Measurements from ENCODE around the gene SLC25A38.

Gene SLC25A38

DNA sequence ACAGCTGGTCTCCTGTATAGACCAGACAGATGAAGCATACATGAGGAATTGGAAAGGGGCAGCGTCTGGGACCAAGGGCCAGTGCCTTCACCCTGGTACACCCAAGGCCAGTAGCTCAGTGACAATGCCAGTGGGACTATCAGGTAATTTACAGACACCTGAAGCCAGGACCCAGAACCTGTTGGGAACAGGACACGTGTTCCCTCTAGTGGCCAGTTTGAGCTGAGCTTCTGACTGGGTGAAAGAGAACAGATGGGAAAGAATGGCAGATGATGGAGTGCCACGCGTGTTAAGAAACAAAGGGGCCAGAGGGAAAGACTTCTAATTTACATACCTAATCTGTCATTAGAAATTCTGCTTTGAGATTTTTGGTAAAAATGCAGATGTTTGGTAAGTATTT, 5.1 kb upstream of the SLC25A38 start:
- no peak for DNase-seq

DNA sequence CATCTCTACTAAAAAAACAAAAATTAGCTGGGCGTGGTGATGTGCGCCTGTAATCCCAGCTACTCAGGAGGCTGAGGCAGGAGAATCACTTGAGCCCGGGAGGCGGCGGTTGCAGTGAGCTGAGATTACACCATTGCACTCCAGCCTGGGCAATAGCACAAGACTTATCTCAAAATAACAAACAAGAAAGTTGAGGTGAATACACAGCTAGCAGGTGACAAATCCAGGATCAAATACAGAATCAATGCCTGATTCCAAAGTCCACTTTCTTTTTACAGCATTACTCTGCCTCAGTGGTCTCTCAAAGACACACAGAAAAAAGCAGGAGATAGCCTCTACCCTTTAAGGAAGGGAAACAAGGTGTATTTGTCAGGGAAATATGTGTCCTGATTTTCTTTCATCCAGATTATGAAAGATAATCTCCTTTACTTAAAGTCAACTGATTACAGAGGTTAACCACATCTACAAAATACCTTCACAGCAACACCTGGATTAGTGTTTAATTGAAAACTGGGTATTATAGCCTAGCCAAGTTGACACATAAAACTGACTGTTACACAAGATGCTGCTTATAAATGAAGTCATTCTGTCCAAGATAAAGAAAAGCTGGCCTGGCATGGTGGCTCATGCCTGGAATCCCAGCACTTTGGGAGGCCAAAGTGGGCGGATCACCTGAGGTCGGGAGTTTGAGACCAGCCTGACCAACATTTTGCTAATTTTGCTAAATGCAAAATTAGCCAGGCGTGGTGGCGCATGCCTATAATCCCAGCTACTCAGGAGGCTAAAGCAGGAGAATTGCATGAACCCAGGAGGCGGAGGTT, 4.0 kb upstream of the SLC25A38 start:
- DNase-seq: no peak

DNA sequence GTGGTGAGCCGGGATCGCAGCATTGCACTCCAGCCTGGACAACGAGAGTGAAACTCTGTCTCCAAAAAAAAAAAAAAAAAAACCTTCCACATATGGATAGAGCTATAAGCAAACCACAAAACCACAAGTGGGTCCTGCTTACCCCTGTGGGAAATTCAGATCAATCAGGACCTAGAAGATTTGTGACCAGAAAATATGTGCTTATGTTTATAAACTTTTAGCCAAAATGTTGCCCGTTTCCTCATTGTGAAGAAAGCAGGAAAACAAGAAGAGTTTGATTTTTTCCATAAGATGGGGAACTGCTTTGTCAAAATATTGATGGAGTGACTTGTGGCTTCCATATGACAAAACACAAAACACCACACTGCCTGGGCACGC, 3.4 kb upstream of the SLC25A38 start:
- no peak for DNase-seq

DNA sequence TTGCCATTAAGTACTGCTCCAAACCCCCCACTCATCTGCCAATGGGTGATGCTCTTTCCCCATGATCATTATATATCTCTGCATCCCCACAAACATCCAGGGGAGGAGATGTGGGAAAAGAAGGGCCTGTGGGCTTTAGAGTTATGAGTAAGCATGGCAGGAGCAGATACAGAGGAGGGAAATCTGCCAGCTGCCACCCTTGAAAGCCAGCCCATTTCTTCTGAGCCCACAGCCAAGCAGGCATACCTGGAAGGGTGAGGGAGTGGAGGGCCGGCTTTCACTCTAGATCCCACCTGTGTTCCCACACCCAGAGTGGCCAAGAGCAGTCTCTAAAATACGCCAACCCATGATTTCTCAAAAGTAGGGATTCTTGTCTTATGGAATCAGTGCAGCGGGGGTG, 1.7 kb upstream of the SLC25A38 start:
- DNase-seq: no peak

DNA sequence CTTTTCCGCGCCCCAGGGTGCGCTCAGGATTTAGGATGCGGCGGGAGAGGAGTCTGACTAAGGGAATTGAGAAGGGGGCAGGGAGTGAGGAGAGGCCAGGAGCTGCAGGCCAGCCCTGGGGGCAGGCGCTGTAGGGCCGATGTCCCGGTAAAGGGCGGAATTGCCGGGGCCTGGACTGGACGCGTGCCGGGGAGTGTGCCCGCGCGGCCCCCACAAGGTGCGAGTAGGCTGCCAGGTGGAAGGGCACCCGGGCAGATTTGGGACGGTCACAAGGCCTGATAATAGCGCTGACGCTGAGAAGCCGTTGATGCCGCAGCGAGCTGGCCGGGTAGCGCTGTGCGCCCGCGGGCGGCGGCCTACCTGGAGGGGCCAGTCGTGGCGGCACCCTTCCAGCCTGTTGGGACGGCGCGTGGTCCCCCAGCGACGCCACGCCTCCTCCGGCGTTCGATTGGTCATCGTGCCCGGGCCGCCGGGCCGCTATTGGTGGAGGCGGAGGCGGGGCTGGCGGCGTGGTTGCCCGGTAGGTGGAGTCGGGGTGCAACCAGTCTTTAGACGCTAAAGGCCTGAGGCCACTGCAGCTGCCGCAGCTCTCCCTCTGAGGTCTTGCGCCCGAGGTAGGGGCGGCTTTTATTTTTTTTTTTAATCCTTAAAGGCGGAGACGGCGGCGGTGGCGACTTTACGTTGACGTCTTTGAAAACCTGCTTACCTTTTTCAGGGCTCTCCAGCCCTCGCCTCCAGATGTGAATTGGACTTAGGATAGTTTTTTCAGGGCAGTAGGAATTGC, 903 bp downstream of the SLC25A38 start:
- no peak for DNase-seq

DNA sequence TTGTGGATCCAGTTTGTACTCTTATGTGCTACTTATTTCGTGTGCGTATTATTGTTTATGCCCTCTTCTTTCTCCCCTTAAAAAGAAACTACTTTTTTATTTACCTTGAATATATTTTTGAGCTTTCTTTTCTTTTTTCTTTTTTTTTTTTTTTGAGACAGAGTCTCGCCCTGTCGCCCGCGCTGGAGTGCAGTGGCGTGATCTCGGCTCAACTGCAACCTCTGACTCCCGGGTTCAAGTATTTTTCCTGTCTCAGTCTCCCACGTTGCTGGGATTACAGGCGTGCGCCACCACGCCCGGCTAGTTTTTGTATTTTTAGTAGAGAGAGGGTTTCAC, 1.5 kb downstream of the SLC25A38 start:
- no peak for DNase-seq

DNA sequence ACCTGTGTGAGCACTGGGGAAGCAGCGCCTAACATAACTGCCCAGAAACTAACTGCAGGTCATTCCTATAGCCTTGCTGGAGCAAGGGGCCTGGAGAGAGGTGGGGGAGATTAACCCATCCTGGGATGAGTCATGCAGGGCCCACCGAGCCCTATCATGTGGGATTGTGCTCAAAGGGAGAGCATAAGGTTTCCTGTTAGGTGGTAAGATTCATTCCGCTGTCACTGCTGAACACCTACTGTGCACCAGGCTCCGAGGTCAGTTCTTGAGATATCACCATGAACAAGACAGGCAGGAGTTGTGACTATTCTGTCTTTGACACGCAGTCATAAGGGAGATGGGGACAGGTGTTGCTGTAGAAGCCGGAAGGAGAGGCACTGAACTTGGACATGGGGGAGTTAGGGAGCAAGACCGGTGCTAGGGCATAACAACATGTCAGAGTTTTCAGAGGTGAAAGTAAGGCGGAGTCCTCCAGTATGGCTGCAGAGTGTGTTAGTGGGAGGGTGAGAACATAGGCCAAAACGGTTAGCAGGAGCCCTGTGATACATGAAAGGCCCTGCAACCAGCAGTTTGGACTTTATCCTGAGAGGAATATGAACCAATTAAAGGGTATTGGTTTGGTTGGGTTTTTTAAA, 2.4 kb downstream of the SLC25A38 start:
- no peak for DNase-seq

DNA sequence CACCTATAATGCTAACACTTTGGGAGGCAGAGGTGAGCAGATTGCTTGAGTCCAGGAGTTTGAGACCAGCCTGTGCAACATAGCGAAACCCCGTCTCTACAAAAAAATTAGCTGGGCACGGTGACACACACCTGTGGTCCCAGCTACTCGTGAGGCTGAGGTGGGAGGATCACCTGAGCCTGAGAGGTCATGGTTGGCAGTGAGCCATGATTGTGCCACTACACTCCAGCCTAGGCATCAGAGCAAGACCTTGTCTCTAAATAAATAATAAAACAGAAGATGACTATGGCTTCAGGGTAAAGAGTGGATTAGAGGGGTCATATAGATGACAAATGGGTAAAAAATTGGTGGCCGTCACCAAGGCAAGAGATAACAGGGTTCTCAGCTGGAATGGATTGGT, 3.1 kb downstream of the SLC25A38 start:
- no peak for DNase-seq

DNA sequence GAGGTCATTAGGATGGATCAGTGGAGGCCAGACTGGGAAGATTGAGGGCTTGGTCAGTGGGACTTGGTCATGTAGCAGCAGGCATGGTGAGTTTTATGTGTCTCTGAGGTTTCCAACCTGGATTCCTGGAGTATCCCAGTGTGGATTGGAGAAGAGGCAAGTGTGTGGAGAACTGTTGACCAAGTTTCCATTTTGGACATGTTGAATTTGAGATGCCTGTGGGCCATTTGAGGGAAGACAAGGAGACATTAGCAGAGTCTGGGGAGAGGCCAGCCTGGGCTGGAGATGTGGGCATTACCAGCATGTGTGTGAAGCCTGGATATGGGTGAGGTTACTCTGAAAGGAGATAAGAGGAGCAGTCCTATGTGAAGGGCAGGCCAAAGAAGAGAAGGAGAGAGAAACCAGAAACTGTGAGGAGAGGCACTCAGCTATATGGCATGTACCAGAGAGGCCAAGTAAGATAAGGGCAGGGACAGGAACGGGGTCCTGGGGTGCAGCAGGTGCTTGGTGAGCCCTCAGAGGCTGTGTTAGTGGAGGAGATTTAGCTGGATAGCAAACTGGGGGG, 4.3 kb downstream of the SLC25A38 start:
- no peak for DNase-seq

DNA sequence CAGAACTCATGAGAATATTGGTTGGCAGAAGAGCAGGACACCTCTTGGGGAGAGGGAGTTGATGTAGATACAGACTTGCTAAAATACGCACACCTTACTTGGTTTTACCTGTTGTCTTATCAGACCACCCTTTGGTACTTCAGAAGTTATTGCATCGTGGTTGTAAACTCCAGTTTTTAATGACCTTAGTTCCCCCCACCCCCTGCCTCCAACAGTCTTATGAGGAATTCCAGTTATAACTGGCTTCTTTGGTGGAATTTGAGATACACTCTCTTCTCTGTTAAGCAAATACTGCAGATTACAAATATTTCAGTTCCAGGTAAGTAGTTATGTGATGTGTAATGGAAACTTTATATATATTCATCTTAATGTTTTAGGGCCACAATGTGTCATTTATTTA, 5.0 kb downstream of the SLC25A38 start:
- no peak for DNase-seq

DNA sequence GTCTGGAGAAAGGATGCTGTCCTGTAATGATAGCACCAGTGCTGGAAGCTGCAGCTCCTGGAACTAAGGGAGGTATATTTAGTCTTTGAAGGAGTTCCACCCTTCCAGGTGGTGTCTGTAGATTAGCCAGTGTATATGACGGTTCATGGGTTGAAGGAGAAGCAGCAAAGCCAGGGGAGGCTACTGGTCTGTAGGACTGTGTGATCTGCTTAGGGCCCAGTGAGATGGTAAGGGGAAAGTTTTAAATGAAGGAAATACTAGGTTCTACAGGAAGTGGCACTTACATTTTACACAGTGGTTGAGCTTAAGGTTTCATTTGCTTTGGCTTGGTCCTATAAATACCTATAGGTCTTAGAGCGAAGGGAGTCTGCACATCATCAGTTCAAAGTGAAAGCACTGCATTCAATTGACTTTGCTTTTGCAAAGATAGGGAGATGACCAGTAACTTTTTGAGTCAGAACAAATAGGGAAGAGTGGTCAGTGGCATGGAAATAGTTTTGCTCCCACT, 5.6 kb downstream of the SLC25A38 start:
- no peak for DNase-seq

DNA sequence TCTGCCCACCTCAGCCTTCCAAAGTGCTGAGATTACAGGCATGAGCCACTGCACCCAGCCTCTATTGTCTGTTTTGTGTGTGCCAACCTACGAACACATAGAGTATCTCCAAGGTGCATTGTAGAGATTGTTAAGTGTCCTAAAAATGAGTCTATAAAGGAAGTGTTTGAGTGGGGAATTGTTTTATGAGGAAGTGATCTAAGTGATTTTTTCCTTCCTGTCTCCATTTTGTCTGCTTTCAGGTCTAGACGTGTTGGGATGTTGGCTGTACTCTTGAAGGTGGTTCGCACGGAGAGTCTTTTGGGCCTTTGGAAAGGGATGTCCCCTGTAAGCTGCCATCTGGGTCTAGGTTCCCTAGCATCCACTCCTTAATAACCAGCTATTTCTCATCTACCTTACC, 7.0 kb downstream of the SLC25A38 start:
- no peak for DNase-seq

DNA sequence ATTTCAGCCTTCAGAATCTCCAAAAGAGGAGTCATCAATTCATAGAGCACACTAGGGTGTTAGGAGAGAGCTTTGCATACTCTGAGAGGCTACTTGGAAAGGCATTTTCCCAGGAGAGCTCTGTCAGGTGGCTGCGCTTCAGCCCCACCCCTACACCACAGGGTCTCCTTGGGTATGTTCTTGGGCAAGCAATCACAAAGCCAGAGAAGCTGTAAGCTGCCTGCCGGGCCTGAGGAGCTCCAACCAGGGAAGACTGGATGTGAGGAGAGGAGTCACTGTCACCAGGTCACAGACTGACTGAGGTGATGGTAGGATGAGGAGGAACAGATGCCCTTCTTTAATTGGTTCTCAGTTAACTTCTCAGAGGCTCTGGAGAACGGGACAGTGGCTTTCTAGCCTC, 13.5 kb downstream of the SLC25A38 start:
- no peak for DNase-seq

DNA sequence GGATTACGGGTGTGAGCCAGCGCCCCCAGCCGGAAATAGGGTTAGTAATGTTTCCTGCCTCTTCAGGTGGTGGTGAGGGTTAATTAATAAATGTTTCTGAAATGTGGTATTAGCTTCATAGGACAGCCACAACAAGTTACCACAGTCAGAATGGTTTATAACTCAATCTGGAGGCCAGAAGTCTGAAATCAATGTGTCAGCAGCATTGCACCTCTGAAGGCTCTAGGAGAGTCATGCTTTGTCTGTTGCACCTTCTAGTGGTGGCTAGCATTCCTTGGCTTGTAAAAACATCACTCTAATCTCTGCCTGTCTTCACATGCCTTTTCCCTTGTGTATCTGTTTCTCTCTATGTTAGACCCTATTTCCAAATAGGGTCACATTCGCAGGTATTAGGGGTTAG, 15.5 kb downstream of the SLC25A38 start:
- no peak for DNase-seq

DNA sequence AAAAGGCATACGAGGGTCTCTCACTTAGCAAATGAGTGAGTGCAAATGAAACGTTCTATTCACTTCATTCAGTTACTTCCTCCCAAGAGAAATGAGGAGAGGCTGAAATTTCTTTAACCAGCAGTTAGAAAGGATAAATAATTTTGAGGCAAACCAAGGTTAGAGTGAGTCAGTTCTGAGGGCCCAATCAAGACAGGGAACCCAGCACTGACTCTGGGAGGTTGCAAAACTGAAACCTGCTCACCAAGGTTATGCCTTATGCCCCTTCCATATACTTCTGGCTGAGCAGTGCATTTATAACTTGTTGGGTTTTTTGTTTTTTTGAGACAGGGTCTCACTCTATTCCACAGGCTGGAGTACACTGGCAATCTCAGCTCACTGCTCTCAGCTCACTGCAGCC, 18.8 kb downstream of the SLC25A38 start:
- DNase-seq: no peak

DNA sequence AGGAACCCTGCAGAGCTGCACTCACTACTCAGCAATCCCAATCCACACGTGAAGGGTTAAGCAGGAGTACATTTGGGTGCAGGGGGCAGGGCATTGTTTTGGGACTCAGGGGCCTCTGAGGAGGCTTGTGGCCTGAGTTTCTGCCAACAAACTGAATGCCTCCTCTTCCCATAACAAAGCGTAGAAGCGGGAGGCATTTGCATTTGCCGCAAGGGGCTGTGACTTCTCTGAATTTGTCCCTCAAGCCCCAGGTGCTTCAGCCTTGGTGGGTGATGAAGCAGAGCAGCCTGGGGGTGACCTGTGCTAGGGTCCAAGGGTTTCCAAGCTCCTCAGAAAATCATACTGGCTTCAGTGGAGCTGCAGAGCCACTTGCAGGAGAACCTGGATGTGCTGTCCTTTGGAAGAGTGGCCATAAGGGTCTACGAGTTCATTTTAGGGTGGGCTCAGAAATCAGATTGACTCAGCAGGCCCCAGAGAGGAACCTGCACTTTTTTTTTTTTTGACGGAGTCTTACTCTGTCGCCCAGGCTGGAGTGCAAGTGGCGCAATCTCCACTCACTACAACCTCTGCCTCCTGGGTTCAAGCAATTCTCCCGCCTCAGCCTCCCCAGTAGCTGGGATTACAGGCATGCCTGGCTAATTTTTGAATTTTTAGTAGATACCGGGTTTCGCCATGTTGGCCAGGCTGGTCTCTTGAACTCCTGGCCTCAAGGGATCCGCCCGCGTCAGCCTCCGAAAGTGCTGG, 21.9 kb downstream of the SLC25A38 start:
- DNase-seq: no peak

DNA sequence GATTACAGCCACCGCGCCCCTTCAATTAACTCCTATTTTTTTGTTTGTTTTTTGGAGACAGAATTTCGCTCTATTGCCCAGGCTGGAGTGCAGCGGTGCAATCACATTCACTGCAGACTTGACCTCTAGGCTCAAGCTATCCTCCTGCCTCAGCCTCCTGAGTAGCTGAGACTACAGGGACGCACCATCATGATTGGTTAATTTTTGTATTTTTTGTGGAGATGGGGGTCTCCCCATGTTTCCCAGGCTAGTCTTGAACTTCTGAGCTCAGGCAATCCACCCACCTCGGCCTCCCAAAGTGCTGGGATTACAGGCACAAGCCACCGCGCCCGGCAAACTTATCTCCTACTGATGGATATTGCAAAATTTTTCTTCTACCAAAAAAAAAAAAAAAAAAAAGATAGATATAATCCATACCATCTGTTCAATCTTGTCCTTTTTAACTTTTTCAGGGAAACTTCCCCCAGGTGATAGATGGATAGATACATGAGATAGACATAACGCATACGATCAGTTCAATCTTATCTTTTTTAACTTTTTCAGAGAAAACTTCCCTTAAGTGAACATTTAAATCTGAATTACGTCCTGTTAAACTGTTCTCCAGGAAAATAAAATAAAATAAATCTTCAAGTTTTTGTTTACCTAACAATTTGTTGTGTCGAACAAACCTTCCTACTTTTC, 22.7 kb downstream of the SLC25A38 start:
- DNase-seq: no peak

DNA sequence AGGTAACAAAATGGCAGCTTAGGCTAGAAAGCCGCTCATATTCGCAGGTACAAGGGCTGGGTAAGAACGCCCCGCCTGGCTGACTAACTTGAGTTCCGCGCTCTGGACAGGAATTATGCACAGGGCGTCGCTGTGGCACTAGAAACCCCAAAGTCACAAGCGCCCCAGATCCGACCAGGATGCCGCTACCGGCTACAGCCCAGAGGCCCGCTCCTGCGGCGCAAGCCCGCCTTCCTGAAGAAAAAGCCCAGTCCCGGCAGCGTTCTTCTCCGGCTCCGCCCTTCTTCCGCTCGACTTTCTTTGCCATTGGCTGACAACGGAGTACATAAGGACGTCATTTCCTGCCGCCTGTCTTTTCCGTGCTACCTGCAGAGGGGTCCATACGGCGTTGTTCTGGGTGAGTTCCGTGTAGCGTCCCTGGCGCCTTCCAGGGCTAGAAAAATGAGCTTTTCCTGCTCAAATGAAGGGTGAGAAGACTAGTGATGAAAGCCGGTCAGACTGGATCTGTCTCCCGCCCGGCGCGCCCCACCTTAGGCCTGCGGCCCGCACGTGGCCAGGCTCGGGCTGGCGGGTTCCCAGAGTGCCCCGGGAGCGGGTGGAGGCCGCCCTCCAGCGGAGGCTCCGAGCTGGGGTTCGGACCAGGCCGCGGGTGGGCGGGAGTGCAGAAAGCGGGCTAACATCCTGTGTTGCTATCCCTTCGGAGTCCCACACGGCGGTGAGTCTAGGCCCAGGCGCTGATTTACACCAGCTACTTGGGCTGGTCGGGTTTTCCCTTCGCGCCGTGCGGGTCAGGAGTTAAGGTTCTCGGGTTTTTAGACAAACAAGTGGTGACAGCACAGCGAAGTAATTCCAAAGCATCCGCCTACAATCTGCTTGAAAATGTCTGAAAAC, 23.4 kb downstream of the SLC25A38 start, which contains the start of gene RPSA:
RPSA (plus strand) TSS at position 353 of the 891 bp plus-strand sequence. CDS start 934 bp downstream, outside the sequence.
- DNase-seq: peak; percentile 83

DNA sequence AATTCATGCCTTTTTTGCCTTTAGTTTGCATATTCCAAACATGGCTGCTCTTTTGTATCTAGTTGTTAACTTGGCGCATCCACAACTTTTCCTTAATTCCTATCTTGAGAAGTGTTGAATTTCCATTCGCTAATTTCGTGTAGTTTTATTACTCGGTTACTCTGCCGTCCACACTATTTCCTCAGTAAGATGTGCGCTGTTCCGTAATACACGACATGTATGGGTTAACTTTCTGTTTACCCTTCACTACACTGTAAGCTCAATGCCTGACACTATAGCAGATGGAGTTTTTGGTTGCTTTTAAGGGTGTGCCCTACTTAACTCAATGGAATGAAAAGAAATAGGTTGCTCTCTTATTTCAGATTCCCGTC, 24.1 kb downstream of the SLC25A38 start:
- DNase-seq: no peak

DNA sequence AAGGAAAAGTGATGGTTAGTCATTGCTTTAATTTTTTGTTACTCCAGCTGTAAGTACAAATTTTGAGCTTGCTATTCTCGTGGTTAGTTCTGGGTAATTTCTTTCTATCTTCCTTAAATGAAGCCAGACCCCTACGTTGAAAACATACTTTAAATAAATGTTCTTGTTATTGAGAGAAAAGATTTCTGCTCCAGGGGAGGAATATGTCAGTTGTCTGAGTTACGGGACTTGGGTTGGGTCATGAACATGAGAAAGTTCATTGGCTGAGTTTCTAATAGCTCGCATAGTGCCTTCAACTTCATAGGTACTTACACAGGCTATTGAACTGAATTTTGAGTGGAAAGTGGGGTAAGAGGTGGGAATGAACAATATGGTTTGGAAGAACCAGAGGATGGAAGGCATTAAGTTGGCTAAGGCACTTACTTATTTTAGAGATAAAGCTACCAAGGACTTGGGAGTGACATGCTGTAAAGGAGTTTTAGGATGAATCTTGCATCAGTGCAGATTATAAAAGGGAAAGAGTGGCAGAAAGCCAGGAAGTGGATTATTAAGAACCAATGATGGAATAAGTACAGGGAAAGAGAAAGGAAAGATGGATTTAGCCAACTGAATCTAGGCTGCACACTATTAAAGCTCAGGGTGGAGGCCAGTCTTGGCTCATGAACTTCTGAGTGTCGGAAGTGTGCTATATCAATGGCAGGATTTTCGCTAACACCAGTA, 24.8 kb downstream of the SLC25A38 start:
- DNase-seq: no peak
